ENCODE measurements around the gene LMNTD2.

LMNTD2 gene

GRCh38 chr11:556662-557256 is 3.8 kb downstream of the LMNTD2 start:
- no peaks in the 10 kb centered on the region for H3K9me3 ChIP-seq (ENCODE audit: control insufficient read depth, insufficient read depth, low read length)
- peaks cover 8% of the 10 kb centered on the region; the same call in 1 of the 2 replicates for H3K4me1 ChIP-seq (ENCODE audit: insufficient read depth, low read length)
- H3K36me3 ChIP-seq (ENCODE audit: insufficient read depth, low read length), result no peaks in the 10 kb centered on the region
- peak overlapping the region; percentile 68; the same call in 1 of the 2 replicates for H3K9ac ChIP-seq (ENCODE audit: low read depth, low read length)

GRCh38 chr11:555780-556661 is 4.5 kb downstream of the LMNTD2 start:
- peaks cover 8% of the 10 kb centered on the region; the same call in 1 of the 2 replicates for H3K4me1 ChIP-seq (ENCODE audit: insufficient read depth, low read length)
- H3K36me3 ChIP-seq (ENCODE audit: insufficient read depth, low read length), result no peaks in the 10 kb centered on the region
- H3K9ac ChIP-seq (ENCODE audit: low read depth, low read length), result peak overlapping the region; percentile 68
- H3K9me3 ChIP-seq (ENCODE audit: control insufficient read depth, insufficient read depth, low read length), result no peaks in the 10 kb centered on the region

- H3K9ac ChIP-seq (ENCODE audit: low read depth, low read length), result peak overlapping the region; percentile 68; the same call in 1 of the 2 replicates
- no peaks in the 10 kb centered on the region for H3K9me3 ChIP-seq (ENCODE audit: control insufficient read depth, insufficient read depth, low read length)
- no peaks in the 10 kb centered on the region for H3K36me3 ChIP-seq (ENCODE audit: insufficient read depth, low read length)
- peaks cover 8% of the 10 kb centered on the region; the same call in 1 of the 2 replicates for H3K4me1 ChIP-seq (ENCODE audit: insufficient read depth, low read length)
Measured at GRCh38 chr11:555227-555779, 5.2 kb downstream of the LMNTD2 start.

- H3K4me1 ChIP-seq (ENCODE audit: insufficient read depth, low read length), result peaks cover 8% of the 10 kb centered on the region; the same call in 1 of the 2 replicates
- H3K36me3 ChIP-seq (ENCODE audit: insufficient read depth, low read length), result no peaks in the 10 kb centered on the region
- H3K9ac ChIP-seq (ENCODE audit: low read depth, low read length), result peak overlapping the region; percentile 33
- no peaks in the 10 kb centered on the region for H3K9me3 ChIP-seq (ENCODE audit: control insufficient read depth, insufficient read depth, low read length)
Measured at GRCh38 chr11:554428-555226, 5.9 kb downstream of the LMNTD2 start.

GRCh38 chr11:553988-554340 is 6.6 kb downstream of the LMNTD2 start:
- Histone ChIP-seq H3K36me3 (ENCODE audit: insufficient read depth, low read length) (no peaks in the 10 kb centered on the region), H3K9me3 (ENCODE audit: control insufficient read depth, insufficient read depth, low read length) (no peaks in the 10 kb centered on the region), H3K9ac (ENCODE audit: low read depth, low read length) (no peak overlapping the region; the same call in 1 of the 2 replicates), H3K4me1 (ENCODE audit: insufficient read depth, low read length) (peaks cover 5% of the 10 kb centered on the region; the same call in 1 of the 2 replicates)

- Histone ChIP-seq H3K36me3 (ENCODE audit: insufficient read depth, low read length) (no peaks in the 10 kb centered on the region), H3K9ac (ENCODE audit: low read depth, low read length) (no peak overlapping the region), H3K9me3 (ENCODE audit: control insufficient read depth, insufficient read depth, low read length) (no peaks in the 10 kb centered on the region), H3K4me1 (ENCODE audit: insufficient read depth, low read length) (peaks cover 5% of the 10 kb centered on the region; the same call in 1 of the 2 replicates)
Measured at GRCh38 chr11:553083-553987, 7.2 kb downstream of the LMNTD2 start.

GRCh38 chr11:551596-551995 is 8.9 kb downstream of the LMNTD2 start:
- H3K4me1 ChIP-seq (ENCODE audit: insufficient read depth, low read length), result no peaks in the 10 kb centered on the region
- H3K9me3 ChIP-seq (ENCODE audit: control insufficient read depth, insufficient read depth, low read length), result no peaks in the 10 kb centered on the region
- no peaks in the 10 kb centered on the region for H3K36me3 ChIP-seq (ENCODE audit: insufficient read depth, low read length)
- H3K9ac ChIP-seq (ENCODE audit: low read depth, low read length), result no peak overlapping the region

GRCh38 chr11:551131-551530 is 9.4 kb downstream of the LMNTD2 start:
- no peak overlapping the region for H3K9ac ChIP-seq (ENCODE audit: low read depth, low read length)

GRCh38 chr11:550746-551085 is 9.8 kb downstream of the LMNTD2 start:
- no peak overlapping the region for H3K9ac ChIP-seq (ENCODE audit: low read depth, low read length)
- H3K4me1 ChIP-seq (ENCODE audit: insufficient read depth, low read length), result no peaks in the 10 kb centered on the region
- no peaks in the 10 kb centered on the region for H3K36me3 ChIP-seq (ENCODE audit: insufficient read depth, low read length)
- H3K9me3 ChIP-seq (ENCODE audit: control insufficient read depth, insufficient read depth, low read length), result no peaks in the 10 kb centered on the region

More at GRCh38 chr11:551131-551530, 9.4 kb downstream of the LMNTD2 start:
- Histone ChIP-seq H3K4me1 (ENCODE audit: insufficient read depth, low read length) (no peaks in the 10 kb centered on the region), H3K9me3 (ENCODE audit: control insufficient read depth, insufficient read depth, low read length) (no peaks in the 10 kb centered on the region), H3K36me3 (ENCODE audit: insufficient read depth, low read length) (no peaks in the 10 kb centered on the region)

- Histone ChIP-seq H3K4me1 (ENCODE audit: insufficient read depth, low read length) (no peaks in the 10 kb centered on the region), H3K9ac (ENCODE audit: low read depth, low read length) (no peak overlapping the region), H3K36me3 (ENCODE audit: insufficient read depth, low read length) (no peaks in the 10 kb centered on the region), H3K9me3 (ENCODE audit: control insufficient read depth, insufficient read depth, low read length) (no peaks in the 10 kb centered on the region)
Measured at GRCh38 chr11:550021-550745, 10.4 kb downstream of the LMNTD2 start.

- H3K9ac ChIP-seq (ENCODE audit: low read depth, low read length), result no peak overlapping the region
Measured at GRCh38 chr11:548700-549603, 11.6 kb downstream of the LMNTD2 start.

GRCh38 chr11:545171-545570 is 15.4 kb downstream of the LMNTD2 start:
- Histone ChIP-seq H3K36me3 (ENCODE audit: insufficient read depth, low read length) (no peaks in the 10 kb centered on the region), H3K4me1 (ENCODE audit: insufficient read depth, low read length) (no peaks in the 10 kb centered on the region), H3K9ac (ENCODE audit: low read depth, low read length) (no peak overlapping the region), H3K9me3 (ENCODE audit: control insufficient read depth, insufficient read depth, low read length) (no peaks in the 10 kb centered on the region)

More at GRCh38 chr11:548700-549603, 11.6 kb downstream of the LMNTD2 start:
- Histone ChIP-seq H3K9me3 (ENCODE audit: control insufficient read depth, insufficient read depth, low read length) (no peaks in the 10 kb centered on the region), H3K36me3 (ENCODE audit: insufficient read depth, low read length) (no peaks in the 10 kb centered on the region), H3K4me1 (ENCODE audit: insufficient read depth, low read length) (no peaks in the 10 kb centered on the region)
